HG03135 (cell line): ENCODE results near the gene LEP.

ENCODE experiments used
- ATAC-seq: cut with Tn5 transposase; IDR thresholded peaks from one replicate; pipeline ENCODE4 v1.9.1; 2021; ENCODE audit warnings: mild to moderate bottlenecking, moderate library complexity; ENCODE audit not compliant: unreplicated experiment

Gene LEP

GRCh38 chr7:128240696-128241386, at the start of gene LEP:
TSS of gene LEP (plus strand) at chr7:128241278. CDS start at chr7:128252019, 10,741 bp downstream.
- no peak for ATAC-seq

DNA sequence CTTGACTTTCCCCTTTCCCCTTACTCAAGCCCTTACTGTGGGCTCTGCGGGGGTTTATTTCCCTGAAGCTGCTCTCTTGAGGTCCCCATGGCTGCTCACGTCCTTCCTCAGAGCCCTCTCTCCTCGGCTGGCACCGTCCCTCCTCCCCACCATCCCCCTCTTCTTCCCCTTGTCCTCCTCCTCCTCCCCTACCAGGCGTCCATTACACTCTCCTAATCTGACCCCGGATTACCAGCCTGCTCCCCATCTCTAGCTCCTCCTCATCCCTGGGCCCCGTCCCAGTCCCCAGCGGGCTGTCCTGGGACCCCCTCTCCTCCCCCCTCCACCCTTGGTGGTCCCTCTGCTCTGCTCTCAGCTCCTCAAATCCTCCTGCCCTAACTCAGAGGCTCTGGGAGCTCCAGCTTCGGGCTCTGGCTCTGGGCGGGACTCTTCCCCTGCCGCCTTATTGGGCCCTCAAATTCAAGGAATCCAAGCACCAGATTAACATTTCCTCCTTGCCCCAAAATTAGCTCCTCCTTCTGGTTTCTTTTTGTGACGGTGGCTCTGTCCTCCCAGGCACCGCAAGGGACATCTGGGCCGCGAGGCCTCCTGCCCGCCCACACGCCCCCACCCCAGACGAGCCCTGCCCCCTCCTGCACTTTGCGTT, 48.5 kb upstream of the LEP start:
- no peak for ATAC-seq

GRCh38 chr7:128194533-128195282, 46.4 kb upstream of the LEP start:
- no peak for ATAC-seq

DNA sequence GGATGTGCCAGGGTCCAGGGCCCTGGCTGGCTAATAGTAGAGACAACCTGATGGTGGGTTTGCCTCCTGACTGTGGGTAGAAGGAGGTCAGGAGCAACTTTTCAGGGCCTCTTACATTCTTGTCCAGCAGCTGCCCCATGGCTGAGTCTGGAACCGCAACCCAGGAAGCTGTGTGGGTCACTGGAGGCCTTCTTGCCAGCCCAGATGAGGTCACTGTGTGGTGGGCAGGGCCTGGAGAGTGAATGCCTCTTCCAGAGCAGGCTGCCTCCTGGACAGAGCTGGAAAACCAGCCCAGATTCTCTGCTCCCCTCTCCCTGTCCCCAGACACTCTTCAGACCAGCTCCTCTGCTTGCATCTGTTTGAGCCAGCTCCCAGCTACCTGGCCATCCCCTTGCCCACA, 43.5 kb upstream of the LEP start:
- ATAC-seq: no peak

DNA sequence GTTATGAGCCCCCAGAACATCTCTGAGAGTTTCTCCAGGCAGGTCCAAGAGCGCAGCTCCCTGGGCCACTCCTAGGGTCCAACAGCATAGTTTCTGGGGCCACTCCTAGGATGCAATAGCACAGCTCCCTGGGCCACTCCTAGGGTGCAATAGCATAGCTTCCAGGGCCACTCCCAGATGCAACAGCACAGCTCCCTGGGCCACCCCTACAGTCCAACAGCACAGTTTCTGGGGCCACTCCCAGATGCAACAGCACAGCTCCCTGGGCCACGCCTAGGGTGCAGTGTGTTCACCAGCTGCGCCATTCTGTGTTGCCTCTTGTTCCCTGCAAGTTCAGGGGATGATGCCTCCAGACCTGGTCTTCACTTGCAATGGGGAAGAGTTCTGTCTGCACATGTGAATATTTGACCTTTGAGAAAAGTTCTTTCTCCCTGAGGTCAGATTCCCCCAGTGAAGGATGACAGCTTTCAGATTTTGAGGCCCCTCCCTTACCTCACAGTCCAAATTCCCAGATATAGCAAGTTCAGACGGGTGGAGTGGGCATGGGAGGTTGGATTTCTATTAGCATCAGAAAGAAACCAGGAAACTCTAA, 43.0 kb upstream of the LEP start:
- ATAC-seq: no peak

- no peak for ATAC-seq
These were observed 40.7 kb upstream of the LEP start for GRCh38 chr7:128200376-128200775.

GRCh38 chr7:128201067-128201689, 39.9 kb upstream of the LEP start:
- no peak for ATAC-seq

GRCh38 chr7:128201690-128202085, 39.4 kb upstream of the LEP start:
- ATAC-seq: no peak

DNA sequence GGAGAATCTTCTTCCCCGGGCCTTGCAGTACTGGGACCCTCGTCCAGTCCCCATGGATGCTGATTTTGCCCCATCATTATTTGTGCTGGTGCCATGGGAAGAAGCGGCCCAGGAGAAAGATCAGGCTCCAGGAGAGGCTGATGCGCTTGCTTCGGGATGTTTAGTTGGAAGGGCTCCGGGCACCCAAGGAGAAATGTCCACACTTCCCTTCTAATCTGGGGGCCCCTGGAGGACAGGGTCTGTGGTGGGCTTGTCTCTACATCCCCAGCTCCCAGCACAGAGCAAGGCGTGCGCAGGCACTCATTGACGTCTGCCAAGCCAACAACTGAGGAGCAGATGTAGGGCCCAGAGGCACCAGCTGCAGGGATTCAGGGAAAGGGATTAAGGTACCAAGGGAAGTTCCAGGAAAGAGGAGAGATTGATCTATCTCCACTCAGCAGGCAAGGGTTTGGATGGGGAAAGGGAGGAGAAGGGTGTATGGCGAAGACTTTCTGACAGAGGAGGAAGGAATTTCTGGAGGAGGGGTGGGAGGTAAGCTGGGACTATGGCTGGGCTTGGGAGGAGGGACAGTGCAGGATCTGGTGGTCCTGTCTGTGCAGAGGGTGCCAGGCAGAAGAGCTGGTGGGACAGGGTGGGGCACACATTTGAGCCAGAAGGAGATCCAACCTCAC, 38.7 kb upstream of the LEP start:
- no peak for ATAC-seq

DNA sequence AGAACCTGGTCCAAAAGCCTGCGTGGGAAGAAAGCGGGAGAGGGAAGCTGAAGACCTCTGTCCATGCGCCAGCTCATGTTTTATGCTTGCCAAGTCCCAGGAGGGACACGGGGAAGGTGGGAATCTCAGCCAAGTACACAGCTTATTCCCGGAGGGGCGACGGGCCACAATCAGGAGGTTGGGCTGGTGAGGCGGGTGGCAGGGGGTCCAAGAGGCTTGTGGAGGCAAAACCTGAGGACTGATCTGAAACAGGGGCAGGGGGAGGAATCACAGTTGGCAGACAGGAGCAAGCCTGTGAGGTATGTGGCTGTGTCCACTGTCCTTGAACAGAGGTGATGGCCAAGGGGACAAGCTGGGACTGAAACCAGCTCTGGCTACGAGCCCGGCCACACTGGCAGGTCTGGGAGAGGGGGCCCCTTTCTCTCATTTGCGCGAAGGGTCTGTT, 38.0 kb upstream of the LEP start:
- no peak for ATAC-seq

GRCh38 chr7:128203710-128204214, 37.3 kb upstream of the LEP start:
- ATAC-seq: no peak

DNA sequence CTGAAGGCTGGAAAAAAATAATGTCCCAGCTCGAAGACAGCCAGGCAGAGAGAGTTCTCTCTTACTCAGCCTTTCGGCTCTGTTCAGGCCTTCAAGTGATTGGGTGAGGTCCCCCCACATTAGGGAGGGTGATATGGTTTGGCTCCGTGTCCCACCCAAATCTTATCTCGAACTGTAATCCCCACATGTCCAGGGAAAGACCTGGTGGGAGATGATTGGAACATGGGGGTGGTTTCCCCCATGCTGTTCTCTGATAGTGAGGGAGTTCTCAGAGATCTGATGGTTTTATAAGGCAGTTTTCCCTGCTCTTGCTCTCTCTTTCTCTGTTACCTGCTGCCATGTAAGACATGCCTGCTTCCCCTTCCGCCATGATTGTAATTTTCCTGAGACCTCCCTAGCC, 36.6 kb upstream of the LEP start:
- no peak for ATAC-seq

- ATAC-seq: no peak
These were observed 36.0 kb upstream of the LEP start for GRCh38 chr7:128205068-128205467.

- no peak for ATAC-seq
These were observed 34.9 kb upstream of the LEP start for GRCh38 chr7:128206017-128206746.

- no peak for ATAC-seq
These were observed 34.2 kb upstream of the LEP start for GRCh38 chr7:128206747-128207500.

- no peak for ATAC-seq
These were observed 33.5 kb upstream of the LEP start for GRCh38 chr7:128207609-128208008.

DNA sequence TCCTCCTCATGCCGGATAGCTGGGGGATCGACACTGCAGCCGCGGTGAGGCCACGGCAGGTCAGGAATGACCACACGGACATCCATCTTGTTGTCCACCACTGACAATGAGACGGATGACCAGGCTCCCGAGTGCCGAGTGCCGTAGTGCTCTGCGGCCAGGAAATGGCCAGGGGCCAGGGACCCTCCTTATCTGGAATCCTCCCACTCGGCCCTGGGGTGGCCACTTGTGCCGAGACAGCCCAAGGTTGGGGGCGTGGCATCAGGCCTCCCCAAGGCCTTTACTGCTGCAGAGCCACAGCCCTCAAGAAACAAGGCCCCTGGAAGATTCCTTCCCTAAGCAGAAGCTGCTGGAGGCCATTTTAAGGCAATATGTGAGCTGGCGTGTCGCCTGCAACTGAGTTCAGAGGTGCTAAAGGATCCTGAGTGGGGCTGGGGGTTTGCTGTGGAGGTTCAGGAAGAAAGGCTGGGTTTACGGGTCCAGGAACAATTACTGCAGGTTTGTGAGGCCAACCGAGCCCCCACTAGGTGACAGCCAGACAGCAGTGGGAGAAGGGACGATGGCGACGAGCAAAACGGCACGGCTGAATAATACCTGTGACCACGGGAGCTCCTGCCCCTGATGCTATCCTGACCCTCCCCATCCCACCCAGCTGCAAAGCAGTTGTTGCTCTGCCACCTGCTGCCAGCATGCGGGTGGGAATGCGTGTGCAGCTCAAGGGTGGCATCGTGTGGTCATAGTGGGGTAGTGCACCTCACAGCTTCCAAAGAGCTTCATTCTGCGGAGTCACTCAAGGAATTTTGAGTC, 31.6 kb upstream of the LEP start:
- ATAC-seq: peak; percentile 59

DNA sequence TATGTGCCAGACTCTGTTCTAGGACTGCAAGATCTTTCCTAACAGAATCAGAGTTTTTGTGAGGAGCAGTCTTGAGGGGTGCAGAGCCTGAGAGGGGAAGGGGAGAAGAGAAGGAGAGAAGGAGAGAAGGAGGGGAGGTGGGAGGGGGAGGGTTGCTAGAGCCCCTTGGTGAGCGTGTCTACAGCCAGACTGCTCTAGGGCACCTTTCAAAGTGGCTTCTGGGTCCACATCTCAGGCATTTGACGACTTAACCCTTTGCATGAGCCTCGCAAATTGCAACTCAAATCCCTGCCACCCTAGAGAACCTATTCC, 31.1 kb upstream of the LEP start:
- no peak for ATAC-seq
